HepG2 (cell line): Measurements from ENCODE around the gene NARF. TPM values are rescaled to one million over a fixed set of nuclear protein-coding genes. Genes with fewer than 3 reads are reported as not detected.

Source experiments
- ELK4 ChIP-seq: sonication (generic); formaldehyde crosslinking; IDR thresholded peaks from 2 replicates; pipeline ENCODE4 v1.9.0; 2021; ENCODE audit warnings: missing genetic modification reagents, borderline replicate concordance
- MEF2D ChIP-seq: sonication (generic); formaldehyde crosslinking; IDR thresholded peaks from 2 replicates; pipeline ENCODE4 v1.5.1; 2020; ENCODE audit warnings: mild to moderate bottlenecking, missing genetic modification reagents
- MLX ChIP-seq: IDR thresholded peaks from 2 replicates; pipeline ENCODE4 v1.6.1; 2016
- SOX5 ChIP-seq: IDR thresholded peaks from 2 replicates; pipeline ENCODE4 v1.6.1; 2016; ENCODE audit warnings: borderline replicate concordance
- TBX2 ChIP-seq: sonication (generic); formaldehyde crosslinking; IDR thresholded peaks from 2 replicates; pipeline ENCODE4 v1.5.0; 2020; ENCODE audit warnings: missing genetic modification reagents, mild to moderate bottlenecking, borderline replicate concordance
- WIZ ChIP-seq: sonication (generic); formaldehyde crosslinking; IDR thresholded peaks from 2 replicates; pipeline ENCODE4 v1.5.1; 2020; ENCODE audit warnings: mild to moderate bottlenecking, missing genetic modification reagents
- ZBTB3 ChIP-seq: sonication (generic); formaldehyde crosslinking; IDR thresholded peaks from 2 replicates; pipeline ENCODE4 v1.4.0; 2020; ENCODE audit warnings: low read depth, mild to moderate bottlenecking, moderate library complexity, missing genetic modification reagents, borderline replicate concordance
- ZBTB38 ChIP-seq: sonication (generic); formaldehyde crosslinking; IDR thresholded peaks from 2 replicates; pipeline ENCODE4 v1.5.1; 2020; ENCODE audit warnings: mild to moderate bottlenecking, missing genetic modification reagents
- ZMAT3 ChIP-seq: sonication (generic); formaldehyde crosslinking; conservative IDR thresholded peaks from 2 replicates; pipeline ENCODE4 v1.7.0; 2021; ENCODE audit warnings: missing genetic modification reagents
- ZNF124 ChIP-seq: sonication (generic); formaldehyde crosslinking; IDR thresholded peaks from 2 replicates; pipeline ENCODE4 v1.4.0; 2020; ENCODE audit warnings: missing genetic modification reagents
- ZNF17 ChIP-seq: sonication (generic); formaldehyde crosslinking; IDR thresholded peaks from 2 replicates; pipeline ENCODE4 v1.5.0; 2020; ENCODE audit warnings: mild to moderate bottlenecking, missing genetic modification reagents
- ZNF260 ChIP-seq: sonication (generic); formaldehyde crosslinking; IDR thresholded peaks from 2 replicates; pipeline ENCODE4 v1.4.0; 2020; ENCODE audit warnings: missing genetic modification reagents, low read depth, mild to moderate bottlenecking, borderline replicate concordance
- ZNF562 ChIP-seq: sonication (generic); formaldehyde crosslinking; IDR thresholded peaks from 2 replicates; pipeline ENCODE4 v1.8.0; 2022; ENCODE audit warnings: missing genetic modification reagents, borderline replicate concordance
- ZNF724P ChIP-seq: sonication (generic); formaldehyde crosslinking; IDR thresholded peaks from 2 replicates; pipeline ENCODE4 v1.8.0; 2022; ENCODE audit warnings: missing genetic modification reagents, borderline replicate concordance
- ZNF776 ChIP-seq: sonication (generic); formaldehyde crosslinking; IDR thresholded peaks from 2 replicates; pipeline ENCODE4 v1.4.0; 2020; ENCODE audit warnings: mild to moderate bottlenecking, missing genetic modification reagents
- polyA plus RNA-seq, 8 experiments: library from polyadenylated mRNA; depleted of rRNA in 3 of 8; stranded (reverse) in 7 of 8; unstranded in 1 of 8; fragments of >200 nt; fragmentation: Illumina TruSeq in 4 of 8; extraction: Trizol in 4 of 8; gene quantifications; 2 replicates each; pipeline versions ENCODE4 v1.2.1 to v1.2.3, GENCODE V29; 2011 to 2016; ENCODE audit warnings: low read depth in 4 of 8, missing spikeins in 1 of 8, mixed read lengths in 1 of 8; ENCODE audit not compliant: insufficient read depth in 1 of 8
- total RNA-seq, 5 experiments: library from RNA; depleted of rRNA; stranded (reverse); fragments of >200 nt; fragmentation: Illumina TruSeq; extraction: Trizol; gene quantifications; 2 replicates each; pipeline ENCODE4 v1.2.3, GENCODE V29; 2016; ENCODE audit warnings: low read depth in 1 of 5
- TF ChIP-seq, protein P1 (sequence below): sonication (generic); formaldehyde crosslinking; conservative IDR thresholded peaks from 2 replicates; pipeline ENCODE4 v1.8.0; 2022; ENCODE audit warnings: mild to moderate bottlenecking, moderate library complexity, missing genetic modification reagents
- TF ChIP-seq, protein P2 (sequence below): sonication (generic); formaldehyde crosslinking; IDR thresholded peaks from 2 replicates; pipeline ENCODE4 v1.4.0; 2020; ENCODE audit warnings: missing genetic modification reagents
- TF ChIP-seq, protein P3 (sequence below): sonication (generic); formaldehyde crosslinking; IDR thresholded peaks from 2 replicates; pipeline ENCODE4 v1.5.0; 2020; ENCODE audit warnings: mild to moderate bottlenecking, missing genetic modification reagents, borderline replicate concordance

NARF gene
- total and polyA plus RNA-seq, 2 of the 13 experiments (the other 11 are each of a cell fraction or from before 2014, with no cell fraction given): 61.1 to 144 TPM

DNA sequence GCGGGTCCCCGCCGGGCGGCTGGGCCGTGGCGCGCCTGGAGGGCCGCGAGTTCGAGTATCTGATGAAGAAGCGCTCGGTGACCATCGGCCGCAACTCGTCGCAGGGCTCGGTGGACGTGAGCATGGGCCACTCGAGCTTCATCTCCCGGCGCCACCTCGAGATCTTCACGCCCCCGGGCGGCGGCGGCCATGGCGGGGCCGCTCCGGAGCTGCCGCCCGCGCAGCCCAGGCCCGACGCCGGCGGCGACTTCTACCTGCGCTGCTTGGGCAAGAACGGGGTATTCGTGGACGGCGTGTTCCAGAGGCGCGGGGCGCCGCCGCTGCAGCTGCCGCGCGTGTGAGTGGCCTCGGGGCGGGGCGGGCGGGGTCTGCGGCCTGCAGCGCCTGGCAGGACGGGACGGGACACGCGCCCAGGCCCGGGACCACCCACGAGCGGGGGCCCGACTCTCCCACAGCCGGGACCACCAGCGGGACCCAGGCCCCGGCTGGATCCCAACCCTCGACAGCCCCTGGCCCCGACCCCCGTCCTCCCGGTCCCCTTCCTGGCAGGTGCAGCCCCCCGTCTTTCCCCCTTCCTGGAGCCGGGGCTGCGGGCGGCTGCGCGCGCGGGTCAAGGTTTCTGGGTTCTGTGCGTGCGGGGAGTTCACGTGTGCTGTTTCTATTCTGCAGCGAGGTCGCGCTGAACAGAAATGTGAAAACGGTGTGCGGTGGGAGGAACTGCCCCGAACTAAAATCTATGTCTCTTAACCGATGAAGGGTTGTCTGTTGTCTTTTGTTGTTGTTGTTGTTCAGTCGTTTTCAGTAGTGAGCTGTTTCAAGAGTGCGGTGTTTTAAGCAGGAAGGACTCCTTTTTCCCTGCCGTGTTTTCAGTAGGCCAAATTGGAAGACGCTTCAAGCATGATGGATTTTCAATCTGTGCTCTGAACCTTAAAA lies 61.7 kb downstream of the NARF start (continued):
- TF ChIP-seq, protein P1, sequence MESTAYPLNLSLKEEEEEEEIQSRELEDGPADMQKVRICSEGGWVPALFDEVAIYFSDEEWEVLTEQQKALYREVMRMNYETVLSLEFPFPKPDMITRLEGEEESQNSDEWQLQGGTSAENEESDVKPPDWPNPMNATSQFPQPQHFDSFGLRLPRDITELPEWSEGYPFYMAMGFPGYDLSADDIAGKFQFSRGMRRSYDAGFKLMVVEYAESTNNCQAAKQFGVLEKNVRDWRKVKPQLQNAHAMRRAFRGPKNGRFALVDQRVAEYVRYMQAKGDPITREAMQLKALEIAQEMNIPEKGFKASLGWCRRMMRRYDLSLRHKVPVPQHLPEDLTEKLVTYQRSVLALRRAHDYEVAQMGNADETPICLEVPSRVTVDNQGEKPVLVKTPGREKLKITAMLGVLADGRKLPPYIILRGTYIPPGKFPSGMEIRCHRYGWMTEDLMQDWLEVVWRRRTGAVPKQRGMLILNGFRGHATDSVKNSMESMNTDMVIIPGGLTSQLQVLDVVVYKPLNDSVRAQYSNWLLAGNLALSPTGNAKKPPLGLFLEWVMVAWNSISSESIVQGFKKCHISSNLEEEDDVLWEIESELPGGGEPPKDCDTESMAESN (CRISPR knock-in tag): no peak; the same call in 1 of the 2 replicates
- TF ChIP-seq ZNF724P (CRISPR knock-in tag) (no peak), ZNF17 (CRISPR knock-in tag) (no peak), ELK4 (CRISPR knock-in tag) (no peak), ZNF562 (CRISPR knock-in tag) (no peak), MEF2D (CRISPR knock-in tag) (no peak), ZBTB3 (0 out of 2 replicates have a peak, but pooled peaks have one; percentile 7), ZBTB38 (CRISPR knock-in tag) (peak; percentile 43; the same call in 1 of the 2 replicates), WIZ (CRISPR knock-in tag) (0 out of 2 replicates have a peak, but pooled peaks have one; percentile 14), ZNF260 (CRISPR knock-in tag) (no peak), ZNF124 (CRISPR knock-in tag) (0 out of 2 replicates have a peak, but pooled peaks have one; percentile 20), ZMAT3 (CRISPR knock-in tag) (no peak; the same call in 1 of the 2 replicates), TBX2 (CRISPR knock-in tag) (peak; percentile 56; the same call in 1 of the 2 replicates), MLX (CRISPR knock-in tag) (0 out of 2 replicates have a peak, but pooled peaks have one; percentile 32), SOX5 (peak; percentile 42; the same call in 1 of the 2 replicates), ZNF776 (CRISPR knock-in tag) (peak; percentile 52; the same call in 1 of the 2 replicates)
- TF ChIP-seq, protein P2, sequence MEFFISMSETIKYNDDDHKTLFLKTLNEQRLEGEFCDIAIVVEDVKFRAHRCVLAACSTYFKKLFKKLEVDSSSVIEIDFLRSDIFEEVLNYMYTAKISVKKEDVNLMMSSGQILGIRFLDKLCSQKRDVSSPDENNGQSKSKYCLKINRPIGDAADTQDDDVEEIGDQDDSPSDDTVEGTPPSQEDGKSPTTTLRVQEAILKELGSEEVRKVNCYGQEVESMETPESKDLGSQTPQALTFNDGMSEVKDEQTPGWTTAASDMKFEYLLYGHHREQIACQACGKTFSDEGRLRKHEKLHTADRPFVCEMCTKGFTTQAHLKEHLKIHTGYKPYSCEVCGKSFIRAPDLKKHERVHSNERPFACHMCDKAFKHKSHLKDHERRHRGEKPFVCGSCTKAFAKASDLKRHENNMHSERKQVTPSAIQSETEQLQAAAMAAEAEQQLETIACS (CRISPR knock-in tag): peak; percentile 53; the same call in 1 of the 2 replicates
- TF ChIP-seq, protein P3, sequence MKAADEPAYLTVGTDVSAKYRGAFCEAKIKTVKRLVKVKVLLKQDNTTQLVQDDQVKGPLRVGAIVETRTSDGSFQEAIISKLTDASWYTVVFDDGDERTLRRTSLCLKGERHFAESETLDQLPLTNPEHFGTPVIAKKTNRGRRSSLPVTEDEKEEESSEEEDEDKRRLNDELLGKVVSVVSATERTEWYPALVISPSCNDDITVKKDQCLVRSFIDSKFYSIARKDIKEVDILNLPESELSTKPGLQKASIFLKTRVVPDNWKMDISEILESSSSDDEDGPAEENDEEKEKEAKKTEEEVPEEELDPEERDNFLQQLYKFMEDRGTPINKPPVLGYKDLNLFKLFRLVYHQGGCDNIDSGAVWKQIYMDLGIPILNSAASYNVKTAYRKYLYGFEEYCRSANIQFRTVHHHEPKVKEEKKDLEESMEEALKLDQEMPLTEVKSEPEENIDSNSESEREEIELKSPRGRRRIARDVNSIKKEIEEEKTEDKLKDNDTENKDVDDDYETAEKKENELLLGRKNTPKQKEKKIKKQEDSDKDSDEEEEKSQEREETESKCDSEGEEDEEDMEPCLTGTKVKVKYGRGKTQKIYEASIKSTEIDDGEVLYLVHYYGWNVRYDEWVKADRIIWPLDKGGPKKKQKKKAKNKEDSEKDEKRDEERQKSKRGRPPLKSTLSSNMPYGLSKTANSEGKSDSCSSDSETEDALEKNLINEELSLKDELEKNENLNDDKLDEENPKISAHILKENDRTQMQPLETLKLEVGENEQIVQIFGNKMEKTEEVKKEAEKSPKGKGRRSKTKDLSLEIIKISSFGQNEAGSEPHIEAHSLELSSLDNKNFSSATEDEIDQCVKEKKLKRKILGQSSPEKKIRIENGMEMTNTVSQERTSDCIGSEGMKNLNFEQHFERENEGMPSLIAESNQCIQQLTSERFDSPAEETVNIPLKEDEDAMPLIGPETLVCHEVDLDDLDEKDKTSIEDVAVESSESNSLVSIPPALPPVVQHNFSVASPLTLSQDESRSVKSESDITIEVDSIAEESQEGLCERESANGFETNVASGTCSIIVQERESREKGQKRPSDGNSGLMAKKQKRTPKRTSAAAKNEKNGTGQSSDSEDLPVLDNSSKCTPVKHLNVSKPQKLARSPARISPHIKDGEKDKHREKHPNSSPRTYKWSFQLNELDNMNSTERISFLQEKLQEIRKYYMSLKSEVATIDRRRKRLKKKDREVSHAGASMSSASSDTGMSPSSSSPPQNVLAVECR (CRISPR knock-in tag): peak; percentile 55; the same call in 1 of the 2 replicates
